ENCODE data around the gene AP3S2.

DNA sequence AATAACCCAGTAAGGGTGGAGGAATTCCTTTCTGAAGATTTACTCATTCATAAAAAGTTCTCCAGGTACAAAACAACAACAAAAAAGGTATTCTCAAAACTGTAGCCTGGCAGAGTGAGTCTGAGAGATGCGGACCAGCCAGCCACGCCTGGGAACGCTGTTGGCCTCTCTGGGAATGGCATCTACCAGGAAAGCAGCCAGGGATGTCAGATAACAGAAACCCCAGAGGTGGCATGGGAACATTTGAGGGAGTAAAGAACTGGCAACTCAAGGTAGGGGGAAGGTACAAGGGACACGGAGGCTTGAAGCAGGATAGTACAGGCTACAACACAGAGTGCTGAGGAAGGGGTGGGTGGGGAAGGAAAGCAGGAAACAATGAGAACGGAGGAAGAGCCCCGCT lies 7.1 kb upstream of the AP3S2 start:
- TF ChIP-seq POLR2AphosphoS5 (IDR thresholded peaks at IDR 0.05): no peak
- TF ChIP-seq, protein P1, sequence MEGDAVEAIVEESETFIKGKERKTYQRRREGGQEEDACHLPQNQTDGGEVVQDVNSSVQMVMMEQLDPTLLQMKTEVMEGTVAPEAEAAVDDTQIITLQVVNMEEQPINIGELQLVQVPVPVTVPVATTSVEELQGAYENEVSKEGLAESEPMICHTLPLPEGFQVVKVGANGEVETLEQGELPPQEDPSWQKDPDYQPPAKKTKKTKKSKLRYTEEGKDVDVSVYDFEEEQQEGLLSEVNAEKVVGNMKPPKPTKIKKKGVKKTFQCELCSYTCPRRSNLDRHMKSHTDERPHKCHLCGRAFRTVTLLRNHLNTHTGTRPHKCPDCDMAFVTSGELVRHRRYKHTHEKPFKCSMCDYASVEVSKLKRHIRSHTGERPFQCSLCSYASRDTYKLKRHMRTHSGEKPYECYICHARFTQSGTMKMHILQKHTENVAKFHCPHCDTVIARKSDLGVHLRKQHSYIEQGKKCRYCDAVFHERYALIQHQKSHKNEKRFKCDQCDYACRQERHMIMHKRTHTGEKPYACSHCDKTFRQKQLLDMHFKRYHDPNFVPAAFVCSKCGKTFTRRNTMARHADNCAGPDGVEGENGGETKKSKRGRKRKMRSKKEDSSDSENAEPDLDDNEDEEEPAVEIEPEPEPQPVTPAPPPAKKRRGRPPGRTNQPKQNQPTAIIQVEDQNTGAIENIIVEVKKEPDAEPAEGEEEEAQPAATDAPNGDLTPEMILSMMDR (IDR thresholded peaks at IDR 0.05): no peak
- no peak for TF ChIP-seq EP300 (IDR thresholded peaks at IDR 0.05)
- no peak for TF ChIP-seq POLR2A (IDR thresholded peaks at IDR 0.05)

All from suprapubic skin (tissue), 4 donors.